PC-9 (cell line): Measurements from ENCODE around the gene ZNF444. TPM values are rescaled to one million over a fixed set of nuclear protein-coding genes. Genes with fewer than 3 reads are reported as not detected.

Experiments
- BruUV-seq: library from RNA; stranded (reverse); fragments of 400-500 nt; replicated peaks from 2 replicates; lab custom pipeline; 2021; lab: Mats Ljungman, UMichigan
- CTCF ChIA-PET: fragments of 300-600 bp; sonication (Branson Sonifier 250); formaldehyde crosslinking; loops from one replicate; lab custom pipeline; 2022; ENCODE audit warnings: antibody characterized with exemption; lab: Charles Lee
- POLR2A ChIA-PET: fragments of 300-600 bp; sonication (Branson Sonifier 250); formaldehyde crosslinking; loops from one replicate; lab custom pipeline; 2022; ENCODE audit warnings: antibody characterized with exemption; ENCODE audit not compliant: unreplicated experiment; lab: Charles Lee
- DNase-seq, 2 experiments: peaks; one replicate each; pipeline versions ENCODE4 v3.0.0 to v3.0.0-alpha.2; 2015 to 2022; ENCODE audit warnings: mixed read lengths in 1 of 2
- H2AFZ ChIP-seq: fragments of 200-600 bp; sonication (generic); 2 replicates; pipeline ENCODE4 v1.8.1; 2017; ENCODE audit warnings: antibody characterized with exemption
- H3F3A ChIP-seq: fragments of 200-600 bp; sonication (generic); 2 replicates; pipeline ENCODE4 v1.8.1; 2017; ENCODE audit warnings: antibody characterized with exemption, mild to moderate bottlenecking, low read depth; ENCODE audit not compliant: insufficient read depth
- H3K27ac ChIP-seq: fragments of 200-600 bp; sonication (generic); 2 replicates; pipeline ENCODE4 v1.6.1; 2016; ENCODE audit warnings: mixed run types
- H3K27me3 ChIP-seq: fragments of 200-600 bp; sonication (generic); 2 replicates; pipeline ENCODE4 v1.6.1; 2016; ENCODE audit warnings: low read depth, mixed run types; ENCODE audit not compliant: insufficient read depth
- H3K36me3 ChIP-seq: fragments of 200-600 bp; sonication (generic); 2 replicates; pipeline ENCODE4 v1.6.1; 2016; ENCODE audit warnings: low read depth, mixed run types
- H3K4me1 ChIP-seq: fragments of 200-600 bp; sonication (generic); replicated peaks from 2 replicates; pipeline ENCODE4 v1.6.1; 2016; ENCODE audit warnings: mixed run types; ENCODE audit not compliant: insufficient read depth
- H3K4me2 ChIP-seq: fragments of 200-600 bp; sonication (generic); 2 replicates; pipeline ENCODE4 v1.6.1; 2017; ENCODE audit warnings: mixed run types
- H3K4me3 ChIP-seq: fragments of 200-600 bp; sonication (generic); 2 replicates; pipeline ENCODE4 v1.6.1; 2016; ENCODE audit warnings: mixed run types
- H3K79me2 ChIP-seq: fragments of 200-600 bp; sonication (generic); 2 replicates; pipeline ENCODE4 v1.6.1; 2017; ENCODE audit warnings: low read depth, mixed run types
- H3K9me2 ChIP-seq: fragments of 200-600 bp; sonication (generic); 2 replicates; pipeline ENCODE4 v1.8.1; 2017; ENCODE audit warnings: mild to moderate bottlenecking; ENCODE audit not compliant: insufficient read depth
- H3K9me3 ChIP-seq: fragments of 200-600 bp; sonication (generic); 2 replicates; pipeline ENCODE4 v1.8.1; 2016; ENCODE audit warnings: low read depth; ENCODE audit not compliant: insufficient read depth
- H4K20me1 ChIP-seq: fragments of 200-600 bp; sonication (generic); 2 replicates; pipeline ENCODE4 v1.8.1; 2017; ENCODE audit not compliant: insufficient read depth
- EZH2 ChIP-seq: fragments of 200-600 bp; sonication (generic); IDR thresholded peaks from 2 replicates; pipeline ENCODE4 v1.8.0; 2017; ENCODE audit warnings: antibody characterized with exemption, low read depth
- intact Hi-C: fragments of 100-400 bp; cut with micrococcal nuclease; formaldehyde crosslinking; loops from one replicate; pipeline ENCODE4 v1.10.0; 2022; ENCODE audit not compliant: unreplicated experiment
- total RNA-seq: library from RNA; stranded (reverse); gene quantifications from 2 replicates; pipeline ENCODE4 v1.2.3, GENCODE V29; 2021
- TF ChIP-seq, protein P1 (sequence below): fragments of 200-600 bp; sonication (generic); conservative IDR thresholded peaks from 2 replicates; pipeline ENCODE4 v1.6.1; 2017; ENCODE audit warnings: mixed run types, antibody characterized with exemption, mild to moderate bottlenecking, moderate library complexity

Gene ZNF444
- total RNA-seq, 1 experiment from 2014 or later: 50.5 TPM

DNA sequence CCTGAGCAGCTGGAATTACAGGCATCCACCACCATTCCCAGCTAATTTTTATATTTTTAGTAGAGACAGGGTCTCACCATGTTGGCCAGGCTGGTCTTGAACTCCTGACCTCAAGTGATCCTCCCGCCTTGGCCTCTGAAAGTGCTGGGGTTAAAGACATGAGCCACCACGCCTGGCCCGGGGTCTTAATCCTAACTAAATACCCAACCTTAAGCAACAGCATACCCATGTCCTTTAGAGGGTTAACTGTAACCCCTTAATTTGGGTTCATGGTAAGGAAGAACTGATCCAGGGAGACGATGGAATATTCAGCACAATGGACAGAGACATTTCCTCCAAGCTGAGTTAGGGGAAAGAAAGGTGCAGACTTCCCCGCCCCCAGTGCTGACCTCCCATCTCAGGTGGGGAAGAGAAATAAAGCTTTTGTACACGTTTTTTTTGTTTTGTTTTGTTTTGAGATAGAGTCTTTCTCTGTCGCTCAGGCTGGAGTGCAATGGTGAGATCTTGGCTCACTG lies 26.0 kb downstream of the ZNF444 start:
- intact Hi-C loops: no loop called here
- ChIA-PET POLR2A (no interaction called here), CTCF (no interaction called here)
- Histone ChIP-seq H3K4me1 (peaks cover 5% of the 10 kb centered on the region), H3K79me2 (no peaks in the 10 kb centered on the region), H3K4me3 (no peak overlapping the region), H3K4me2 (no peak overlapping the region), H3K27me3 (no peaks in the 10 kb centered on the region), H4K20me1 (no peaks in the 10 kb centered on the region), H3K9me2 (no peaks in the 10 kb centered on the region), H3F3A (0 out of 2 replicates have a peak, but pooled peaks cover 6% of the 10 kb centered on the region), H2AFZ (no peak overlapping the region), H3K36me3 (no peaks in the 10 kb centered on the region), H3K9me3 (no peaks in the 10 kb centered on the region), H3K27ac (no peak overlapping the region)
- BruUV-seq: no TSS peak
- no peak for DNase-seq
- TF ChIP-seq, protein P1, sequence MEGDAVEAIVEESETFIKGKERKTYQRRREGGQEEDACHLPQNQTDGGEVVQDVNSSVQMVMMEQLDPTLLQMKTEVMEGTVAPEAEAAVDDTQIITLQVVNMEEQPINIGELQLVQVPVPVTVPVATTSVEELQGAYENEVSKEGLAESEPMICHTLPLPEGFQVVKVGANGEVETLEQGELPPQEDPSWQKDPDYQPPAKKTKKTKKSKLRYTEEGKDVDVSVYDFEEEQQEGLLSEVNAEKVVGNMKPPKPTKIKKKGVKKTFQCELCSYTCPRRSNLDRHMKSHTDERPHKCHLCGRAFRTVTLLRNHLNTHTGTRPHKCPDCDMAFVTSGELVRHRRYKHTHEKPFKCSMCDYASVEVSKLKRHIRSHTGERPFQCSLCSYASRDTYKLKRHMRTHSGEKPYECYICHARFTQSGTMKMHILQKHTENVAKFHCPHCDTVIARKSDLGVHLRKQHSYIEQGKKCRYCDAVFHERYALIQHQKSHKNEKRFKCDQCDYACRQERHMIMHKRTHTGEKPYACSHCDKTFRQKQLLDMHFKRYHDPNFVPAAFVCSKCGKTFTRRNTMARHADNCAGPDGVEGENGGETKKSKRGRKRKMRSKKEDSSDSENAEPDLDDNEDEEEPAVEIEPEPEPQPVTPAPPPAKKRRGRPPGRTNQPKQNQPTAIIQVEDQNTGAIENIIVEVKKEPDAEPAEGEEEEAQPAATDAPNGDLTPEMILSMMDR: no peak
- no peak for TF ChIP-seq EZH2

DNA sequence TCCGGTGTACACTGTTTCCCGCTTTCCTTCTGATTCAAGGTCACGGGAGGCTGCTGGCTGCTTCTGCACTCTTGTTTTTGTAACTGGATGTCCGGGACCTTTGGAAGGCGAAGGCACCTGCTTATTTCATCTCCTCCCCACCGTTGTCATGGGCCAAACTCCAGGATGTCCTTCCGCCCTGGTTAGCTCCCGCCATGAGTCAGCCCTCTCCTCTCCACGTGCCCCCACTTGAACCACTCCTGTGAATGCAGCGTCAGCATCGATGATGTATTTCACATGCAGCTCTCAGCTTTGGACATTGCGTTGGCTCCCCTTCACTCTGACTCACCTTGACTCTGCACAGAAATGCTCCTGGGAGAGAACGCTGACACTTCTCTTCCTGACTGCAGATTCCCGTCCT lies 29.2 kb downstream of the ZNF444 start:
- BruUV-seq: no TSS peak
- CTCF ChIA-PET: interaction anchor here (0.6 to 0.7 kb wide), 3 partner anchors 16 to 1852 kb away, joined by 4 to 7 read pairs (median 6); no protein-coding TSS in a partner anchor
- 0 out of 2 replicates have a peak, but pooled peaks cover 6% of the 10 kb centered on the region for H3F3A ChIP-seq
- peak overlapping the region; percentile 51 for H3K4me2 ChIP-seq
- no peaks in the 10 kb centered on the region for H3K36me3 ChIP-seq
- no peaks in the 10 kb centered on the region for H3K79me2 ChIP-seq
- H2AFZ ChIP-seq: no peak overlapping the region
- H3K27me3 ChIP-seq: peaks cover 21% of the 10 kb centered on the region
- peaks cover 5% of the 10 kb centered on the region for H3K4me1 ChIP-seq
- intact Hi-C loops: loop anchor here (2.0 kb wide), 1 partner anchor 29 kb away; the partner anchor contains the start of gene ZNF444
- no peaks in the 10 kb centered on the region for H3K9me2 ChIP-seq
- no peaks in the 10 kb centered on the region for H4K20me1 ChIP-seq
- H3K9me3 ChIP-seq: no peaks in the 10 kb centered on the region
- POLR2A ChIA-PET: interaction anchor here (0.5 to 0.6 kb wide), 2 partner anchors 9 to 144 kb away, joined by 16 to 20 read pairs; partner anchors contain the start of gene ZSCAN5A
- no peak for TF ChIP-seq EZH2
- TF ChIP-seq, protein P1: no peak
- H3K4me3 ChIP-seq: no peak overlapping the region
- no peak overlapping the region for H3K27ac ChIP-seq
- peak; percentile 67 to 80 for DNase-seq

DNA sequence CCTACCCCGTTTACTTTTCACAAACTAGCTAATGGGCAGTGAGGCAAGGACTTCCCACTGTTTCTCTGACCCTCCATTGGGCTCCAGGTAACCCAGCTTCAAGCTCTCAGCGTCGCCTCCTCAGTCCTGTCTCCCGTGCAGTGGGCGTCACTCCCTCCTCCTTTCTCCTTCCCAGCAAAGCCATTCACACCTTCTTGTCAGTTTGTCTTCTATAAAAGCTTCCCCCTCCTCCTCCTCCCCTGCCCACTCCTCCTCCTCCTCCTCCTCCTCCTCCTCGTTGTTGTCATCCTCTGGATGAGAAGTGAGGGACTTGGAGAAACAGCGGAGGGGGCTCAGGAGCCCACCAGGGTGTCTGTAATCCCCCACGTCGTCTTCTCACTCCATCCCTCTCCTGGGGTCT lies 33.0 kb downstream of the ZNF444 start:
- DNase-seq: no peak
- H3K36me3 ChIP-seq: no peaks in the 10 kb centered on the region
- intact Hi-C loops: no loop called here
- TF ChIP-seq, protein P1: no peak
- no peak for TF ChIP-seq EZH2
- BruUV-seq: no TSS peak
- H3K4me3 ChIP-seq: no peak overlapping the region
- H3K79me2 ChIP-seq: no peaks in the 10 kb centered on the region
- ChIA-PET CTCF (interaction anchor here (0.5 kb wide), 1 partner anchor 102 kb away, joined by 4 read pairs; no protein-coding TSS in a partner anchor), POLR2A (no interaction called here)
- 0 out of 2 replicates have a peak, but pooled peaks cover 6% of the 10 kb centered on the region for H3F3A ChIP-seq
- no peak overlapping the region for H3K4me2 ChIP-seq
- H3K9me2 ChIP-seq: no peaks in the 10 kb centered on the region
- H2AFZ ChIP-seq: no peak overlapping the region
- H3K27ac ChIP-seq: no peak overlapping the region
- H3K4me1 ChIP-seq: peaks cover 5% of the 10 kb centered on the region
- no peaks in the 10 kb centered on the region for H3K9me3 ChIP-seq
- H4K20me1 ChIP-seq: no peaks in the 10 kb centered on the region
- peaks cover 43% of the 10 kb centered on the region for H3K27me3 ChIP-seq
